NOMO-1 (cell line): ENCODE data around the gene MAP1LC3B.
A peak's percentile ranks its signal among the peaks of the same experiment; 100 is the strongest.

Experiments used
- DNase-seq, 2 experiments: peaks; one replicate each; lab custom pipeline; 2025; ENCODE audit not compliant: unreplicated experiment in 2 of 2; lab: John Stamatoyannopoulos, UW

The MAP1LC3B gene

DNA sequence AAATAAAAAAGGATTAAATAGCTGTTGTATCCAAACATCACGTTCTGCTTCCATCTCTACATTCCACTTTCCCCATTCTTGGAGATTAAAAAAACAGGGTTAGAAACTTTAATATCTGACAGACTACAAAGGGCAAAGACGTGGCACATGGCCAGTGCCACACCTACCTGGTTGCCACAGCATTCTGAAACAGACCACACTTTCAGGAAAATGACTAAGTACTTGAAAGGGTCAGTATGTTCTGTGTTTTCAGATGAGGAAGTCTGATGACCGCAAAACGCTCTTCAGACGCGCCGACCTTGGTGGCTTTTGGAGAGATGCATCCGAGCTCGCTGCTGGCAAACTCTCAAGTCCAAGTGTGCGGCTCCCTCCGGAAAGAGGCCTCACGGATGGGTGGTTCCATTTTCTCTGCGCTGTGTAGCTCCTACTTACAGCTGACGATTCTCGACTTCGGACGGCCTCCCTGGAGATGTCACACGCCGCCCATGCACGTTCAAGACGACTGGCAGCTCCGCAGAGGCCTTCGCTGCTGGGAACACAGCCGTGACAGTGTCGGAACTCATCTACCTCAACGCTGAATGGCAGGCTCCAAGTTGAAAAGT is 15.5 kb downstream of the MAP1LC3B start:
- DNase-seq = peak; percentile 94 to 99

- DNase-seq = no peak
Measured at GRCh38 chr16:87409153-87409552, 17.0 kb downstream of the MAP1LC3B start.

DNA sequence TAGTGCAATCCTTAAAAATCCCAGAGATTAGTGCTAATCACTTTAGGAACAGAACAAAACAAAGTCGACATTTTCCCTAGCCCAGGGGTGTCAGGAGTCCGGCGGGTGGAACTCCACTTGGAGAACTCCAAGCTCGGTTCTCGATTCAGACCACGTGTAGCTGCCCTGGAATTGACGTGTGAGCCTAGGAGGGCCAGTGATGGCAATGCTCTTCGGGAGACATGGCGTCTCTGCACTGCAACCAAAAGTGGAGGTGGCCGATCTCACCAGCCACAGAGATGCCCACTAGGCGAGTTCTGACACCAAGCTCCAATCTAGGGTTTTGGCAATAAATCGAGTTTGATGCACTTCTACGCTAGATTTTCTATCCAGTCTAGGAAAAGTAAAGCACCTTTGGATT is 17.6 kb downstream of the MAP1LC3B start:
- DNase-seq = no peak

DNA sequence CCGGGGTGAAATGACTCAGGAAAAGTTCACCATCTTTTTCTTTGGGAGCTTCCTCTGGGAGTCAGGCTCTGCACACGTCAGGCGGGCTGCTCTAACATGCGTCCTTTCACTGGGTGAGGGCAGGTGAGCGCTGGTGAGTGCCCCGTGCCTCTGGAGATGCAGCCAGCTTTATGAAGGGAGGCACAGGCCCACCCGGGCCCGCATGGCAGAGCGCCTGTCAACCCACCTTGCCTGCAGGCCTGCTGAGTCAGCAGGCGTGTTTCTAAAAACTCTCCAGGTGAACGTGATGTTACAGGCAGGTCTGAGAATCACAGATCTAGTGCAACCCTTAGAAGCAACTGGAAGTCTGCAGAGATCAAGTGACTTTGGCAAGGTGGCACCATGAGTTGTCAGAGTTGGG is 18.4 kb downstream of the MAP1LC3B start:
- no peak for DNase-seq

DNA sequence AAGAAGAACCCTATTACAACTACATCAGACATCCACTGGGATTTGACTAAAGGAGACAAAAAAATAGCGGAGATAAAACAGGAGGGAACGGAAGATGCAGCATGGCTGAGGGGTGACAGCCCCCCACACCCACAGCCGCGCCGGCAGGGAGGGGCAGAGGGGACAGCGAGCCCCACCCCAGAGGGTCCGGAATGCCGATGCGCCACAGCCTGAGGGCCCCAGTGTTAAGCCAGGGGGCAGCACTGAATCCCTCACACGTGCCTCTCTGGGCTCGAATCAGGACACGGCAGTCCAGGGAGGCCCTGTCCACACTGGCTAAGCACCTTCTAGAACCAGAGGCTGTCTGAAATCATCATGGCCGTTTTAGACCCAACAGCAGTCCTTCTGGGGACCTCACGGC is 18.8 kb downstream of the MAP1LC3B start:
- no peak for DNase-seq

DNA sequence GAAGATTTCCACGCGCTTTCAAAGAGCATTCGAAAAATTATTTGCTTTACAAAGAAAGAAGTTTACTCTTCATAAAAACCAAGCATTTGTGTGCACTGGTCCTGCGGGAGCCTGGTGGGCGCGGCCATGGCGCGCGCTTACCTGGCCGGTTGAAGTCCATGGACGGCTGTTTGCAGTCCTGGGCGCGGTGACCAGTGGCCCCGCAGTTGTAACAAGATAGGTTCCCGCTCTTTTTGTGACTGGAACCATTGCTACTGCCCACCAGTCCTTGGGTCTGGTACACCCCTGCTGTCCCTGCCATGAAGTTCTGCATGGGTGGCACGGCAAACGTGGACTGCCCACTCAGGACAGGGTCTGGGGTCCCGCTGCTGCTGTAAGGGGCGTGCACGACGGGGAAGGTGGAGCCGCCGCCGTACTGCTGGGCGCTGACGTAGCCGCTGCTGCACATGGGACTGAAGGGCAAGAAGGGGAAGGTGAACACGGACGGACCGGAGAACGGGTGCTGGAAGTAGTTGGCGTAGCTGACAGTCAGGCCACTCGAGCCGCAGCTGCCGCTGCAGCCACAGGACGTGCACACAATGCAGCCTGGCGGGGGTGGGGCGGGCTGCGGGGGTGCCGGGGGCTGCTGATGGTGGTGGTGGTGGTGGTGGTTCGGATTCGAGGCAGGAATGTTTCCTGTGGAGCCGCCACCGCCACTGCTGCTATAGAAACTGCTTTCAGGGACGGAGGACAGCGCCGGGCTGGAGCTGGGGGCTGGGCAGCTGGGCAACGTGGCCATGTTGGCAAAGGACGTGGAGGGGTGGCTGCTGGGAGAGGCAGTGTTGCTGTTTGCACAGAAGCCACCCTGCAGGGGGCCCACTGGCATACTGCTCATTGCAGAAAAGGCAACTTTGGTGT is 19.5 kb downstream of the MAP1LC3B start:
- no peak for DNase-seq

DNA sequence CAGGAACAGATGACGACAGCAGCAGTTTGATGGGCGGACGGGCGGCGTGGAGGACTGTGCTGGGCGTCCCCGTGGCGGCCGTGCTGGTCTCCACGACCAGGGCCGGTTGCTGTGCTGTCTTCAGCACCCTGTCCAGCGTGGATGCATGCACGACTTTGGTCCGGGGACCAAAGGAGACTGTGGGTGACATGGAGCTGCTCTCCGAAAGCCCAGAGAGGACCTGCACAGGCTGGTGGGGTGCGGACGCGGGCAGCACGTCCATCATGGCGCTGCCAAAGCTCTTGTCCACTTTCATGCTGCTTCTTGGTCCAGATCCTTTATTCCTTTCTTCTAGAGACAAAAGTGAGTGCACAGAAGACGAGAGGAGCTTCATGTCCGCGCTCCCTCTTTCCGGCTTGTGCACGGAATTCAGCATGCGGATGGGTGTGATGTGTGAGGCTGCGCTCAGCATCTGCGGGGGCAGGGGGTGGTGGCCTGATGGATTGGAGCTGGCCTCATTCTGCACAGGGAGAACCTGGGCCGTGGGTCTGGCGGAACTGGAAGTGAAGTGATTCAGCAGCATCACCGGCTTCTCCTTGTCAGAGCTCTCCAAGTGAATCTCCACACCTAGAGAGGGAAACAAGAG is 20.3 kb downstream of the MAP1LC3B start:
- no peak for DNase-seq

GRCh38 chr16:87412996-87413421 is 20.9 kb downstream of the MAP1LC3B start:
- DNase-seq = no peak

DNA sequence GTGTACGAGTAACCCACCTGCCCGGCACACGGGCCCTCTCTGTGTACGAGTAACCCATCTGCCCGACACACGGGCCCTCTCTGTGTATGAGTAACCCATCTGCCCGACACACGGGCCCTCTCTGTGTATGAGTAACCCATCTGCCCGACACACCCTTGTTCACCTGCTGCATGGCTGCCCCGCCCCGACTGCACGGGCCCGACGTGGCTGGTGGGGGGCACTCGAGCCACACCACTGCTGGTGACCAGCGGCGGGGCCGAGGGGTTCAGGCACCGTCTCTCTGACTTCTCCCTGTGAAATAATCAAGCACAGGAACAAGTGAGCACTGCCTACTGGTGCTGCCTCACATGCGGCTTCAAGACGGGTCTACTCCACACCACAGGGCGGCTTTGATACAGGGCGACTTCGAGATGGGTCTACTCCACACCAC is 22.1 kb downstream of the MAP1LC3B start:
- no peak for DNase-seq

DNA sequence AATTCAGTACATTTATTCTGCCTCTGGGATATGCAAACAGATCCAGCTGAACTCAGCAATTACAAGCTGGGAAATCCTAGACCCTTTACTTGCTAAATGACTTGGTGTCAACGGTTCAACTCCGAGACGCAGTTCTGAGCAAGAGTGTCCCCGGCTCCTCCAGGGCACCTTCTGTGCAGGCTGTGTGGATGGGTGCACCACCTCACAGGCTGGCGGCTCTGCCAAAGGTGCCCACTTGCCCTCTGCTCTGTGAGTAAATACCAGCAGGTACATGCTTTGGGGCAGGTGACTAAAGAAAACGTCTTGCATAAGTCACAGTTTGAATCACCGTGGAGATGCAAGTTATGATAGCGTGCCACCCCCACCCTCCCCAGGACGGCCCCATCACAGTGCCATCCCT is 23.3 kb downstream of the MAP1LC3B start:
- no peak for DNase-seq

DNA sequence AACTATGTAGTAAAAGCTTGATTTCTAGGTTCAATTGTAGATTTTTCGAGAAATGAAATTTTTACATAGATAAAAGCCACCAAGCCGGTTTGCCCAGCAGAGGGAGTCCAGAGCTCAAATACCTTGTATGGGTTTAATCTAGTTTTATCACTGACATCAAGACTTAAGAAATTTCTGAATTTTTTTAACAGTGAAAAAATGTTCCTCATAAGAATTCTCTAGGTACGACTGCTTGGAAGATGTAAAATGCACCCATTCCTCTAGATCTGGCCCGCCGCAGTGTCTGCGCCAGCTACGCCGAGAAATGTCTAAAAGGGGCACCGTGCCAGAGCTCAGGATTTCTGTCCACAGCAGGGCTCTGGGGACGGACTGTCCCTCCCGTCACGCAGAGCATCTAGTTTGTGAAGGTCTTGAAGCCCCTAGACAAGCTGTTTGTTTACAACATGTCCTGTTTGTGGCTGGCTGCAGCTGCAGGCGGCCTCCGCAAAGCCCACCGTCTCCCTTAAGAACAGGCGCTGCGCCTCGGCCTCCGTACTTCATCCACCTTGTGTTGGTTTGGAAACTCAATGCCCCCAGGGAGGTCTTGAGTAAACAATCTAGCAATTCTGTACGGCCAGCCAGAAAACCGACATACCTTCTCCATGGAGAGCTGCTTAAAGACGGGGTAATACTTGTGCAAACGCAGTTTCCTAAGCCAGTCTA is 24.8 kb downstream of the MAP1LC3B start:
- peak in 1 of 2 experiments; percentile 22 for DNase-seq

- DNase-seq = no peak
Measured at GRCh38 chr16:87417528-87417910, 25.4 kb downstream of the MAP1LC3B start.

DNA sequence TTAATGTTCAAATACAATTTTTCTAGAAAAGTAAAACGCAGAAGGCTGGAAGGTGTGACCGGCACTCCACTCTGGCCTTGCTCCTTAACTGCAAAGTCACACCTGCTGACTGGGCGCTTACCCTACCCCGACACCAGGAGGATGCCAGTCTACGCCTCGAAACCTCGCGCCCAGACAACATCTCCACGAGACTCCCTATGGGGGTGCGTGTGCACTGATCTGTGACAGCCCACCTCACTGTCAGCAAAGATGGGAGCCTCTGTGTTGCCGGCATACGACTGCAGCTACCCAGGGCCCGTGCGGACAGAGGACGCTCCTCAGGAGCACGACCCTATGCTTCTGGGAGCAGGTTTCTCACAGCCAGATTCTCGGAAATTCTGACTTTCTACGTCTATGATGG is 26.1 kb downstream of the MAP1LC3B start:
- no peak for DNase-seq

- DNase-seq = no peak
Measured at GRCh38 chr16:87418644-87419043, 26.5 kb downstream of the MAP1LC3B start.

DNA sequence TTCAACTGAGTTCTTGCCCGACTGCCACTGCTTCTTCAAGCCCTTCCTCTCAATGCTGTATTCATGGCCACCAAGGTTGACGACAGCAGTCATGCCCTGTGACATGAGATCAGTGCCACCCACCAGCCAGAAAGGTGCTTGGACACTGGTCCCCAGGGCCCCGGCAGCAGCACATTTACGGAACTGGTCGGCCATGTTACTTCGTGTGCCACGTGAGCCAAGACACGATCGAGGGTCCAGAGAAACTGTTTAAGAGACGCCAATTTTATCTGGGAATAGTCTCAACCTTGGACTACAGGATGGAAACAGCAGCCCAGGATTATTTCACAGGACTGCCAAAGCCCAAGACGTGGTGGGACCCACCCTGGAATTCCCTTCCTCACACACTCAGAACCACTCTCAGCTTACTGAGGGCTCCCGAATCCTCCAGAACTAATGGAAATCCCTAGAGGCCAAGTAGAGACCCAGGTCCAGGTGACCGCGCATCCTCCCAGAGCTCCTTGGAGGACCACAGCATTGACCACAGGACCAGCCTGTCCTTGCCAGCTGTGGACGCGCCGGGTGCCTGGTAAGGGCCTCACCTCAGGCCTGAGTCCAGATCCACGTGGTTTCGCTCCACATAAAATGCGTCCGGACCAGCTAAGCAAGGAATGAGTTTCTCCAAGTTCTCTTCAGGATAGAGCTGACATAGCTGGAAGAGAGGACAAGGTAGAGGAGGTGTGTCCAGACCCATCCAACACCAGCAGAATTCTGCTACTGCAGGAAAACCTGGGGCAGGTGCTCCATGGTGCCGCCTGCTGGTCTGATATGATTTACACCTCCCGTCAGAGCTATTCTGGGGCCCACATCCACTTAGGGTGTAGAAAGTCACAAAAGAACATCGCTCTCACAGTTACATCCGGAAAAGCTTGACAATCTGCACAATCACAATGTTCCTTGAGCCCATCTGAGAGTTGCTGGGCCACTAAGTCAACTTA is 28.2 kb downstream of the MAP1LC3B start:
- DNase-seq = no peak

DNA sequence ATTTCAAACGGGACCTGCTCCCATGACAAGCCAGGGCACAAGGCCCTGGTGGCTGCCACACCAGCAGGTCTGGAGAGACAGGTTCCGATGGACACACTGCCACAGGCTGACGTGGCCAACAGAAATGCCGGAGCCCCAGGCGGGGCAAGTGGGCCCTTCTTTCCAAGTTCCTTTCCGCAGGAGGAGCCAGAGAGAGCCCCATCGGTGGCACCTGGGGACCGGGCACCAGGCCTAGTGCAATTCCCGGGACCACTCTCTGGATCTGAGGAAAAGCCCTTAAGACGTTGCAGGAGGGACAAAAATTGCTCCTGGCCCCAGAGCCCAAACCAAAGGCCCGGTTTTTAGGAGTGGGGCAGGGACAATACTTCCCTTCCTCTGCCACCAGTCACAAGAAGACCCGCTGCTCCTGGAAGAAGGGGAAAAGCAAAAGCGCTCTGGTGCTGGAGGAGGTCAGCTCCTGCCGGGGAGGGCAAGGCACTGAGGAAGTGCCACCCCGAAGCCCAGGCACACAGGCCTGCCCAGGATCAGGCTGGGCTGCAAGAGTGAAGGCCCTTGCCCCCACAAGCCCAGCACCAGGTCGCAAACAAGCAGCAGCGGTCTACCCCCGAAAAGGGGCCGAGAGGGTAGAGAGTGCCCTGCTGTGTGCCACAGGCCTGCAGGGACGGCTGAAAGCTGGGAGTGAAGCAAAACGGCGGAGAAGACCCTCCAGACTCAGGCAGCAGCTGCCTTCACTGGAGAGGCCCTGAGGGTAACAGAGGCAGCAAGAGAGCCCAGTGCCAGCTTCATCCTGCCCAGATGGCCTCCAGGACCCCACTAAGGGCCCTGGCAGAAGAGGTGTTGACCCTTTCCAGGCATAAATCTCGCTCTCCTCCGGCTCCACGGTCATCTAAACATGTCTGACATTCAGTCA is 29.1 kb downstream of the MAP1LC3B start:
- no peak for DNase-seq

DNA sequence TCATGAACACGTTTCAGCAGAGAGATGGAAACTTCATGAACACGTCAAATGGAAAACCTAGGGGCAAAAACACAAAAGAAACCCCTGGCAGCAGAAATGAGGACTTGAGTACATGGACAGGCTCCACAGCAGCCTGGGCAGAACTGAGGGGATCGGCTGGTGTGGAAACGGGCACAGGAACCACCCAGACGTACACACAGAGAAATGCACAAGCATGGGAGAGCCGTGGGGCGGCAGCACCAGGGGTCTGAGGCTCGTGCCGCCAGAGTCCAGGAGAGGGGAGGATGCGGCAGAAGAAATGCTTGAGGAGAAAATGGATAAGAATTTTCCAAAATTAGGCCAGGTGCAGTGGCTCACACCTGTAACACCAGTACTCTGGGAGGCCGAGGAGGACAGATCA is 30.0 kb downstream of the MAP1LC3B start:
- DNase-seq = no peak

GRCh38 chr16:87423429-87423828 is 31.3 kb downstream of the MAP1LC3B start:
- no peak for DNase-seq

DNA sequence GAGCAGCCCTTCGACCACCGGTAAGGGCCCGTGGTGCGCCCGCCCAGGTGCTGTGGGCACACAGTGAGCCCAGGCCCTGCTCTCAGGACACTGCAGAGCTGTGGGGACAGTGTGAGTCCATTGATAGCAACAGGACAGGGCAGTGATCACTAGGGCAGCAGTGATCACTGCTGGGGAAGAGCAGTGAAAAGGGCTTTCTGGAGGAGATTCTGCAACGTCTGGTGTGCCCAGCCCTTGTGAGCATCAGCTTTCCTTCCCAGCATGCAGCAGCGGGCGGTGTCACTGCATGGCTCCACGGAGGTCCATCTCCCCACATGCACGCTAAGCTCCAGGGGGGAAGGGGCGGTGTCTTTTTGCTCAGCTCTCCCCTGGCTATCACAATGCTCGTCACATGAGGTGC is 32.1 kb downstream of the MAP1LC3B start:
- DNase-seq = no peak
